ENCODE measurements around the gene C1orf21. TPM values are rescaled to one million over a fixed set of nuclear protein-coding genes. Genes with fewer than 3 reads are reported as not detected.

Gene C1orf21
- total RNA-seq, 2 donors from 2014 or later: 8.3 to 10.2 TPM

DNA sequence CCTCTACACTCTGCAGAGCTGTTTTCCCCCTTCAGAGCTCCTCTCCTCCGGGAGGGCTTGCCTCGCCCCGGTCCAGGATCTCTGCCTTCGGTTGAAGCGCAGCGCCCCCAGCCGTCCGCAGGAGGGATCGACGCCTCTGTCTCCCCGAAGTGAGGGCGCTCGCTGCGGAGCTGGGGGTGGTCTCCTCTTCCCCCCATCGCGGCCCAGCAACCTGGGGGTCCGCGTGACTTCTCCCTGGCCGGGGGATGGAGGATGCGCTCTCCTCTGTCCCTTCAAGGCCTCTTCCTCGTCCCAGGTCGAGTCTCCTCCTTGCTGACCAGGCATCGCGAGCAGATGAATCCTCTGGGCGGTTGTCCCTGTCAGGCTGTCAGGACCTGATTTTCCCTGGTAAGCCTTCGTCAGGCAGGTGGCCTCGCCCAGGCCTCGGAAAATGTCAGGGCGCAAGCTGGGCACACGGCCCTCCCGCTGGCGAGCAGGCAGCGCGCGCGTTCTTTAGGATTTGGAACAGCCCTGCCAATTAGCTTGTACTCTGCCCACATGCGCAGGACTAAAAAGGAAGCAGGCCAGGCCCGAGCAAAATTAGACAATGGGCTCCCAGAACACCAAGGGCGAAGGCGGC is 277.3 kb downstream of the C1orf21 start:
- intact Hi-C loops (cut with DNase I): loop anchor here (10.0 kb wide), 2 partner anchors 419 to 589 kb away; no protein-coding TSS in a partner anchor
- WGBS, 2 donors: 17 to 23% methylated on average over 13 to 40 of the region's 40 CpGs
- Histone ChIP-seq H3K27me3 (no peaks in the 10 kb centered on the region), H3K36me3 (replicated peaks in 1 of 2; ENCODE audit: insufficient read depth in 1 of 2, low read depth in 2 of 2) (no peaks in the 10 kb centered on the region), H3K9me3 (no peaks in the 10 kb centered on the region), H3K27ac (no peak overlapping the region), H3K4me1 (peaks cover 12% of the 10 kb centered on the region), H3K4me3 (no peak overlapping the region)
- peak; percentile 66 to 76 (median 69) for DNase-seq
- ATAC-seq: peak; percentile 86
- no peak for TF ChIP-seq POLR2A (IDR thresholded peaks at IDR 0.05)
- TF ChIP-seq, protein P1, sequence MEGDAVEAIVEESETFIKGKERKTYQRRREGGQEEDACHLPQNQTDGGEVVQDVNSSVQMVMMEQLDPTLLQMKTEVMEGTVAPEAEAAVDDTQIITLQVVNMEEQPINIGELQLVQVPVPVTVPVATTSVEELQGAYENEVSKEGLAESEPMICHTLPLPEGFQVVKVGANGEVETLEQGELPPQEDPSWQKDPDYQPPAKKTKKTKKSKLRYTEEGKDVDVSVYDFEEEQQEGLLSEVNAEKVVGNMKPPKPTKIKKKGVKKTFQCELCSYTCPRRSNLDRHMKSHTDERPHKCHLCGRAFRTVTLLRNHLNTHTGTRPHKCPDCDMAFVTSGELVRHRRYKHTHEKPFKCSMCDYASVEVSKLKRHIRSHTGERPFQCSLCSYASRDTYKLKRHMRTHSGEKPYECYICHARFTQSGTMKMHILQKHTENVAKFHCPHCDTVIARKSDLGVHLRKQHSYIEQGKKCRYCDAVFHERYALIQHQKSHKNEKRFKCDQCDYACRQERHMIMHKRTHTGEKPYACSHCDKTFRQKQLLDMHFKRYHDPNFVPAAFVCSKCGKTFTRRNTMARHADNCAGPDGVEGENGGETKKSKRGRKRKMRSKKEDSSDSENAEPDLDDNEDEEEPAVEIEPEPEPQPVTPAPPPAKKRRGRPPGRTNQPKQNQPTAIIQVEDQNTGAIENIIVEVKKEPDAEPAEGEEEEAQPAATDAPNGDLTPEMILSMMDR (IDR thresholded peaks at IDR 0.05): peak; percentile 73 to 85 (median 79)

DNA sequence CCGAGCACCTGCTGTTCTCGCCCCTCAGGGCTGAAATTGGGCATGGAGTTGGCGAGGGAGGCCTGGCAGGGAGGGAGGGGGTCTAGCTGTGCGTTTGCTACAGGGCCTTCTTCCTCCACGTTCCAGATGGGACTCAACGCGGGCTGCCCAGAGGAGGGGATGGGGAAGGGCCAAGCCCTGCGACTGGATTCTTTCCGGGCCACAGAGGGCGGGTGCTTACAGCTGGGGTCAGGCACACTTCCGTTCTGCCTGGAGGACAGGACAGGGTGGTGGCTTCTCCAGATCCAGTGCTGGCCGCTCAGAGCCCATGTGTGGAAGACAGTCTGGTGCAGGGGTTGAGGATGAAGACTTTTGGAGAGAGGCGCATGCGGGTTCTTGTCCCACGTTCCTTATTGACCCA is 277.8 kb downstream of the C1orf21 start:
- no peak for TF ChIP-seq POLR2A (IDR thresholded peaks at IDR 0.05)
- TF ChIP-seq, protein P1 (IDR thresholded peaks at IDR 0.05): no peak
- Histone ChIP-seq H3K4me1 (peaks cover 12% of the 10 kb centered on the region), H3K27me3 (no peaks in the 10 kb centered on the region), H3K4me3 (no peak overlapping the region), H3K36me3 (replicated peaks in 1 of 2; ENCODE audit: insufficient read depth in 1 of 2, low read depth in 2 of 2) (no peaks in the 10 kb centered on the region), H3K27ac (no peak overlapping the region), H3K9me3 (no peaks in the 10 kb centered on the region)
- intact Hi-C loops (cut with DNase I): loop anchor here (10.0 kb wide), 2 partner anchors 420 to 590 kb away; no protein-coding TSS in a partner anchor
- ATAC-seq (no peak), DNase-seq (no peak)
- 77 to 82% methylated on average over 14 to 15 of the region's 15 CpGs for WGBS, 2 donors

DNA sequence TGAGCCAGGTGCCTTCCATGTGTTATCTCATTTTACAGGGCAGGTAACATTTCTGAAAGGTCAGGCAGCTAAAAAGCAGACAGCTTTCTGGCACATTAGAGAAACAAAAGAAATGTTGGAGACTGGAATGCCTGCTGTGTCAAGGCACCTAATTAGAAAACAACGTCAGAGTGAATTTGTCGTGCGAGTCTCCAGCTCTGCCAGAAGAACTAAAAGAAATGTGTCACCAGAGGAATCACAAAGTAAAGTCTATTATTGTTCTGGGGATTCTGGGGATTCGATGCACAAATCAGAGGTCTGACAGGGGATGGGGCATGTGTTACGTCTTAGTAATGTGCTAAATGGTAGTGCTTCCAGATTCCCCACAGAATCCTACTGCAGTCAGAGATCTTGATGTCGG is 278.5 kb downstream of the C1orf21 start:
- H3K4me1 ChIP-seq: peaks cover 12% of the 10 kb centered on the region
- TF ChIP-seq, protein P1 (IDR thresholded peaks at IDR 0.05): no peak
- no peak for TF ChIP-seq POLR2A (IDR thresholded peaks at IDR 0.05)
- H3K27ac ChIP-seq: no peak overlapping the region
- 62 to 64% methylated on average over 6 of the region's 6 CpGs for WGBS, 2 donors
- no peaks in the 10 kb centered on the region for H3K36me3 ChIP-seq (replicated peaks in 1 of 2; ENCODE audit: insufficient read depth in 1 of 2, low read depth in 2 of 2)
- DNase-seq: no peak
- no peaks in the 10 kb centered on the region for H3K27me3 ChIP-seq
- H3K9me3 ChIP-seq: no peaks in the 10 kb centered on the region
- ATAC-seq: no peak
- H3K4me3 ChIP-seq: no peak overlapping the region
- intact Hi-C loops (cut with DNase I): loop anchor here (10.0 kb wide), 2 partner anchors 421 to 591 kb away; no protein-coding TSS in a partner anchor

DNA sequence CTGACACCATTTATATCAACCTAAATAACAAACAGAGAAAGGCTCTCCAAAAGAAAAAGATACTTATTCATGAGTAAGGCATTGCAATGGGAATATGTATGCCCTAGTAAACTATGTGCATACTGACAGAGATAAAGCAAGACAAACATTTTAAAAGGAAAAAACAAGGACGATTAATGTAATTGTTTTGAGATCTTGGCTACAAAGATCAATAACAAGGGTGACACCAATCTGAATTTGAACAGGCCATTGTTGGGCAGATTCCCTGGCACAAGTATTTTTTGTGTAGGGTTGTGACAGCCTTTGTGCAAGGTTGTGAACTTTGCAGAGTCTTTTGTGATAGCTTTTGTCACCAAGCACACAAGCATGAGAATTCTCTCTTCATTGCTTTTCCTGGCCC is 282.6 kb downstream of the C1orf21 start:
- WGBS, 2 donors: 14 to 30% methylated on average over 1 of the region's 1 CpG

More for the DNA sequence above, 282.6 kb downstream of the C1orf21 start:
- intact Hi-C loops (cut with DNase I): loop anchor here (10.0 kb wide), 2 partner anchors 425 to 595 kb away; no protein-coding TSS in a partner anchor
- Histone ChIP-seq H3K4me1 (peaks cover 2% of the 10 kb centered on the region), H3K36me3 (replicated peaks in 1 of 2; ENCODE audit: insufficient read depth in 1 of 2, low read depth in 2 of 2) (no peaks in the 10 kb centered on the region), H3K9me3 (no peaks in the 10 kb centered on the region), H3K27ac (no peak overlapping the region), H3K4me3 (no peak overlapping the region), H3K27me3 (no peaks in the 10 kb centered on the region)
- TF ChIP-seq POLR2A (IDR thresholded peaks at IDR 0.05): no peak
- TF ChIP-seq, protein P1 (IDR thresholded peaks at IDR 0.05): no peak
- DNase-seq: no peak
- no peak for ATAC-seq

Data from body of pancreas (tissue), 4 donors.